AG08396 (cell line): ENCODE data around the gene CCDC158.
A peak's percentile ranks its signal among the peaks of the same experiment; 100 is the strongest.
"Not testable (repeated sequence)": the region's sequence is repeated elsewhere in the genome, so short reads cannot be mapped to it uniquely, and the experiment has no call there.

Experiments used
- DNase-seq: peaks from one replicate; pipeline ENCODE4 v3.0.0; 2012; ENCODE audit warnings: low spot score, mixed read lengths

The CCDC158 gene

GRCh38 chr4:76373919-76374552 lies 46.9 kb downstream of the CCDC158 start:
- DNase-seq = no peak

- no peak for DNase-seq
Measured at GRCh38 chr4:76366737-76367136, 54.2 kb downstream of the CCDC158 start.

GRCh38 chr4:76365636-76366035 lies 55.3 kb downstream of the CCDC158 start:
- DNase-seq = peak; percentile 22

GRCh38 chr4:76364763-76365162 lies 56.2 kb downstream of the CCDC158 start:
- no peak for DNase-seq

- peak; percentile 12 for DNase-seq
Measured at GRCh38 chr4:76363556-76364290, 57.2 kb downstream of the CCDC158 start.

GRCh38 chr4:76361689-76362412 lies 59.1 kb downstream of the CCDC158 start:
- DNase-seq = no peak

GRCh38 chr4:76359881-76360466 lies 61.0 kb downstream of the CCDC158 start:
- not testable (repeated sequence) for DNase-seq

- DNase-seq = no peak
Measured at GRCh38 chr4:76357981-76358380, 63.0 kb downstream of the CCDC158 start.

- DNase-seq = no peak
Measured at GRCh38 chr4:76354517-76355473, 66.1 kb downstream of the CCDC158 start.

GRCh38 chr4:76342803-76343202 lies 78.1 kb downstream of the CCDC158 start:
- no peak for DNase-seq

- no peak for DNase-seq
Measured at GRCh38 chr4:76342191-76342590, 78.8 kb downstream of the CCDC158 start.

GRCh38 chr4:76341063-76341462 lies 79.9 kb downstream of the CCDC158 start:
- DNase-seq = peak; percentile 31

GRCh38 chr4:76339364-76339763 lies 81.6 kb downstream of the CCDC158 start:
- peak; percentile 7 for DNase-seq

- no peak for DNase-seq
Measured at GRCh38 chr4:76334885-76335284, 86.1 kb downstream of the CCDC158 start.

- no peak for DNase-seq
Measured at GRCh38 chr4:76326515-76326914, 94.4 kb downstream of the CCDC158 start.

- DNase-seq = no peak
Measured at GRCh38 chr4:76325072-76325471, 95.9 kb downstream of the CCDC158 start.

- no peak for DNase-seq
Measured at GRCh38 chr4:76322236-76322635, 98.7 kb downstream of the CCDC158 start.

- no peak for DNase-seq
Measured at GRCh38 chr4:76316131-76316530, 104.8 kb downstream of the CCDC158 start.

GRCh38 chr4:76315267-76315918 lies 105.5 kb downstream of the CCDC158 start:
- DNase-seq = no peak

- no peak for DNase-seq
Measured at GRCh38 chr4:76313547-76313946, 107.4 kb downstream of the CCDC158 start.

GRCh38 chr4:76312457-76312856 lies 108.5 kb downstream of the CCDC158 start:
- no peak for DNase-seq
